GM23338 (cell line): ENCODE results near the gene GALNT9.

ENCODE experiments used
- CREB1 ChIP-seq: fragments of 250-450 bp; sonication (Bioruptor Pico); IDR thresholded peaks from 2 replicates; pipeline ENCODE4 v1.5.0; 2020; ENCODE audit warnings: low read depth, mild to moderate bottlenecking, moderate library complexity
- CTCF ChIP-seq, 2 experiments: fragments of 200-600 bp in 1 of 2; sonication (generic) in 1 of 2; conservative IDR thresholded peaks; 2 replicates each; pipeline versions ENCODE4 v1.5.1 to v1.6.1; 2016 to 2017; ENCODE audit warnings: antibody characterized with exemption in 2 of 2, low read depth in 2 of 2, mild to moderate bottlenecking in 2 of 2, moderate library complexity in 1 of 2
- ETS1 ChIP-seq: IDR thresholded peaks from 2 replicates; pipeline ENCODE4 v1.6.1; 2016; ENCODE audit warnings: antibody characterized with exemption
- EZH2 ChIP-seq: fragments of 200-600 bp; sonication (generic); IDR thresholded peaks from one replicate; pipeline ENCODE4 v1.8.0; 2017; ENCODE audit warnings: antibody characterized with exemption, mild to moderate bottlenecking, low read depth; ENCODE audit not compliant: unreplicated experiment
- NANOG ChIP-seq: IDR thresholded peaks from 2 replicates; pipeline ENCODE4 v1.6.1; 2016; ENCODE audit warnings: antibody characterized with exemption, borderline replicate concordance
- POLR2AphosphoS5 ChIP-seq: IDR thresholded peaks from 2 replicates; pipeline ENCODE4 v1.6.1; 2016; ENCODE audit warnings: antibody characterized with exemption, low read depth
- REST ChIP-seq: IDR thresholded peaks from one replicate; pipeline ENCODE4 v1.6.1; 2018; ENCODE audit warnings: antibody characterized with exemption; ENCODE audit not compliant: unreplicated experiment
- ZNF331 ChIP-seq: fragments of 250-450 bp; sonication (Bioruptor Pico); IDR thresholded peaks from 2 replicates; pipeline ENCODE4 v1.5.0; 2020; ENCODE audit warnings: low read depth, mild to moderate bottlenecking, moderate library complexity

- TF ChIP-seq CTCF (conservative IDR thresholded peaks at IDR 0.05; ENCODE audit: low read depth in 2 of 2) (no peak), REST (no peak), POLR2AphosphoS5 (no peak), ZNF331 (CRISPR knock-in tag) (no peak), ETS1 (no peak), EZH2 (no peak), CREB1 (CRISPR knock-in tag) (no peak), NANOG (no peak)
These were observed 36.8 kb downstream of the GALNT9 start for GRCh38 chr12:132292328-132293319.
